ENCODE measurements around the gene CYB561A3. TPM values are rescaled to one million over a fixed set of nuclear protein-coding genes. Genes with fewer than 3 reads are reported as not detected.
A peak's percentile ranks its signal among the peaks of the same experiment; 100 is the strongest.

The CYB561A3 gene
- total RNA-seq, 1 experiment from 2014 or later: 96.9 TPM

DNA sequence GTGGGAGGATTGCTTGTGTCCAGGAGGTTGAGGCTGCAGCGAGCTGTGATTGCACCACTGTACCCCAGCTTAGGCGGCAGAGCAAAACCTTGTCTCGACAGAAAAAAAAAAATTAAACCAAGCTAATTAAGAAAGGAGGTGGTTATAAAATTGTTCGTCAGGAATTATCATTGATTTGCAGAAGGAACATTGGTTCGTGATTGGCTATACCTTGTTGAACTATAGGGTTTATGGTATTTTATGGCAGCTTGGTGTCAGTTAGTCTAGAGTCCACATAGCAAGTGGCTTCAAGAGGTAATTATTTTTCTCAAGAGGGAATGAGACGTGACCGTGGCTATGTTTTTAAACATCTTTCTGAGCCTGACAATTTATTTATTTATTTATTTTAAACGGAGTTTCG is 19.2 kb upstream of the CYB561A3 start:
- H4K20me1 ChIP-seq (ENCODE audit: insufficient read depth): no peaks in the 10 kb centered on the region
- H3K36me3 ChIP-seq (ENCODE audit: low read depth): no peaks in the 10 kb centered on the region
- DNase-seq: no peak
- no peaks in the 10 kb centered on the region for H3K9me3 ChIP-seq (ENCODE audit: insufficient read depth, low read depth)
- peaks cover 24% of the 10 kb centered on the region for H3K4me1 ChIP-seq (replicated peaks; ENCODE audit: insufficient read depth)
- H3F3A ChIP-seq (ENCODE audit: insufficient read depth, low read depth): peaks cover 36% of the 10 kb centered on the region
- no peak overlapping the region for H3K4me3 ChIP-seq
- intact Hi-C loops (cut with micrococcal nuclease; ENCODE audit: unreplicated experiment): no loop called here
- no peak overlapping the region for H3K27ac ChIP-seq
- TF ChIP-seq EZH2 (IDR thresholded peaks at IDR 0.05; ENCODE audit: low read depth): no peak
- no peak for TF ChIP-seq CTCF (conservative IDR thresholded peaks at IDR 0.05)
- H3K79me2 ChIP-seq (ENCODE audit: low read depth): no peaks in the 10 kb centered on the region
- H3K27me3 ChIP-seq (ENCODE audit: insufficient read depth, low read depth): no peaks in the 10 kb centered on the region
- no peak overlapping the region for H2AFZ ChIP-seq
- ChIA-PET POLR2A (ENCODE audit: unreplicated experiment) (no interaction called here), CTCF (no interaction called here)
- no peaks in the 10 kb centered on the region for H3K9me2 ChIP-seq (ENCODE audit: insufficient read depth)
- no peak overlapping the region for H3K4me2 ChIP-seq
- BruUV-seq (replicated peaks): no TSS peak

- intact Hi-C loops (cut with micrococcal nuclease; ENCODE audit: unreplicated experiment): no loop called here
- peaks cover 24% of the 10 kb centered on the region for H3K4me1 ChIP-seq (replicated peaks; ENCODE audit: insufficient read depth)
- ChIA-PET CTCF (interaction anchor here (1.2 kb wide), 1 partner anchor 43 kb away, joined by 3 read pairs; no protein-coding TSS in a partner anchor), POLR2A (ENCODE audit: unreplicated experiment) (interaction anchor here (0.9 kb wide), 1 partner anchor 18 kb away, joined by 12 read pairs; no protein-coding TSS in a partner anchor)
- H2AFZ ChIP-seq: no peak overlapping the region
- no peaks in the 10 kb centered on the region for H4K20me1 ChIP-seq (ENCODE audit: insufficient read depth)
- peak overlapping the region; percentile 42 for H3K4me2 ChIP-seq
- H3K9me3 ChIP-seq (ENCODE audit: insufficient read depth, low read depth): no peaks in the 10 kb centered on the region
- DNase-seq: peak; percentile 47 to 92
- H3F3A ChIP-seq (ENCODE audit: insufficient read depth, low read depth): peaks cover 29% of the 10 kb centered on the region
- H3K79me2 ChIP-seq (ENCODE audit: low read depth): no peaks in the 10 kb centered on the region
- H3K27ac ChIP-seq: peak overlapping the region; percentile 62
- TF ChIP-seq EZH2 (IDR thresholded peaks at IDR 0.05; ENCODE audit: low read depth): no peak
- no peak for TF ChIP-seq CTCF (conservative IDR thresholded peaks at IDR 0.05)
- no peaks in the 10 kb centered on the region for H3K9me2 ChIP-seq (ENCODE audit: insufficient read depth)
- 0 out of 2 replicates have a peak, but pooled peaks cover 4% of the 10 kb centered on the region for H3K36me3 ChIP-seq (ENCODE audit: low read depth)
- H3K27me3 ChIP-seq (ENCODE audit: insufficient read depth, low read depth): no peaks in the 10 kb centered on the region
- BruUV-seq (replicated peaks): no TSS peak
- H3K4me3 ChIP-seq: no peak overlapping the region
Measured at GRCh38 chr11:61378713-61379313, 17.1 kb upstream of the CYB561A3 start.

DNA sequence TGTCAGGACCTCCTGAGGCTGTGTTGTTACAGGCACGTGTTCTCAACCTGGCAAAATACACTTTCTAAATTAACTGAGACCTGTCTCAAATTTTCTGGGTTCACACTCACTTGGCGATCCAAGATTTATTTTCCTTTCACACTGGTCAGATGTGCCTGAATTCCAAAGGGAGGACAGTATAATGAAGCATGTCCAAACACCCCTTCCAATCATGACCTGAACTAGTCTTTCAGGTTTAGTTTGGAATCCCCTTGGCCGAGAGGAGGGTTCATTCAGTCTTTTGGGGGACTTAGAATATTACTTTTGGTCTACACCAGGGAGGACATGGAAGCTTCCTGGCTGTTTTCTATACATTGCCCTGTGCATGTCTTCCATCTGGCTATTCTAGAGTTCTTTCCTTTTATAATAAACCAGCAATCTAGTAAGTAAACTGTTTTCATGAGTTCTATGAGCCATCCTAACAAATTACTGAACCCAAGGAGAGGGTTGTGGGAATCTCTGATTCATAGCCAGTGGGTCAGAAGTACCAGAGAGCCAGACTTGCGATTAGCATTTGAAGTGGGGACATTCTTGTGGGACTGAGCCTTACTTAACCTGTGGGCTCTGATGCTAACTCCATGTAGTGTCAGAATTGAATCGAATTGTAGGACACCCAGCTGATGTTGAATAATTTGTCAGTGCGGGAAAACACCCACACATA is 15.9 kb upstream of the CYB561A3 start:
- Histone ChIP-seq H3K27me3 (ENCODE audit: insufficient read depth, low read depth) (no peaks in the 10 kb centered on the region), H3K4me2 (0 out of 2 replicates have a peak overlapping the region, but pooled peaks have one; percentile 42), H3K36me3 (ENCODE audit: low read depth) (0 out of 2 replicates have a peak, but pooled peaks cover 4% of the 10 kb centered on the region), H3K9me3 (ENCODE audit: insufficient read depth, low read depth) (peaks cover 5% of the 10 kb centered on the region), H2AFZ (no peak overlapping the region), H3F3A (ENCODE audit: insufficient read depth, low read depth) (peaks cover 29% of the 10 kb centered on the region), H4K20me1 (ENCODE audit: insufficient read depth) (no peaks in the 10 kb centered on the region), H3K4me1 (replicated peaks; ENCODE audit: insufficient read depth) (peaks cover 24% of the 10 kb centered on the region), H3K79me2 (ENCODE audit: low read depth) (no peaks in the 10 kb centered on the region), H3K9me2 (ENCODE audit: insufficient read depth) (no peaks in the 10 kb centered on the region), H3K4me3 (no peak overlapping the region), H3K27ac (peak overlapping the region; percentile 62; the same call in 1 of the 2 replicates)
- TF ChIP-seq EZH2 (IDR thresholded peaks at IDR 0.05; ENCODE audit: low read depth) (no peak), CTCF (conservative IDR thresholded peaks at IDR 0.05) (no peak)
- intact Hi-C loops (cut with micrococcal nuclease; ENCODE audit: unreplicated experiment): no loop called here
- CTCF ChIA-PET: interaction anchor here (0.6 kb wide), 2 partner anchors 8 to 144 kb away, joined by 3 read pairs; no protein-coding TSS in a partner anchor
- no TSS peak for BruUV-seq (replicated peaks)
- POLR2A ChIA-PET (ENCODE audit: unreplicated experiment): no interaction called here
- DNase-seq: no peak

Data from PC-9 (cell line).